RWPE1 (cell line): ENCODE results near the gene H1-8.

ENCODE experiments used
- CTCF ChIA-PET: fragments of 350-600 bp; sonication (Branson Sonifier 250); formaldehyde crosslinking; extraction: SDS; loops from one replicate; lab custom pipeline; 2021; lab: Yijun Ruan, JAX
- POLR2A ChIA-PET: fragments of 400-600 bp; formaldehyde crosslinking; extraction: SDS; loops from one replicate; lab custom pipeline; 2020; ENCODE audit warnings: antibody characterized with exemption; ENCODE audit not compliant: low non-redundant PET; lab: Yijun Ruan, JAX
- DNase-seq: peaks from one replicate; pipeline ENCODE4 v3.0.0; 2012; ENCODE audit warnings: low spot score
- H3K27ac ChIP-seq: fragments of 450-650 bp; 2 replicates; pipeline ENCODE4 v1.5.1; 2017
- CTCF ChIP-seq: fragments of 450-650 bp; conservative IDR thresholded peaks from 2 replicates; pipeline ENCODE4 v1.5.1; 2017; ENCODE audit warnings: low read depth, mild to moderate bottlenecking

Gene H1-8

GRCh38 chr3:129501630-129502029 is 41.3 kb upstream of the H1-8 start:
- ChIA-PET CTCF (interaction anchor here (0.6 kb wide), 1 partner anchor 492 kb away, joined by 3 read pairs; no protein-coding TSS in a partner anchor), POLR2A (no interaction called here)
- H3K27ac ChIP-seq, result no peak overlapping the region
- DNase-seq, result no peak
- no peak for TF ChIP-seq CTCF

DNA sequence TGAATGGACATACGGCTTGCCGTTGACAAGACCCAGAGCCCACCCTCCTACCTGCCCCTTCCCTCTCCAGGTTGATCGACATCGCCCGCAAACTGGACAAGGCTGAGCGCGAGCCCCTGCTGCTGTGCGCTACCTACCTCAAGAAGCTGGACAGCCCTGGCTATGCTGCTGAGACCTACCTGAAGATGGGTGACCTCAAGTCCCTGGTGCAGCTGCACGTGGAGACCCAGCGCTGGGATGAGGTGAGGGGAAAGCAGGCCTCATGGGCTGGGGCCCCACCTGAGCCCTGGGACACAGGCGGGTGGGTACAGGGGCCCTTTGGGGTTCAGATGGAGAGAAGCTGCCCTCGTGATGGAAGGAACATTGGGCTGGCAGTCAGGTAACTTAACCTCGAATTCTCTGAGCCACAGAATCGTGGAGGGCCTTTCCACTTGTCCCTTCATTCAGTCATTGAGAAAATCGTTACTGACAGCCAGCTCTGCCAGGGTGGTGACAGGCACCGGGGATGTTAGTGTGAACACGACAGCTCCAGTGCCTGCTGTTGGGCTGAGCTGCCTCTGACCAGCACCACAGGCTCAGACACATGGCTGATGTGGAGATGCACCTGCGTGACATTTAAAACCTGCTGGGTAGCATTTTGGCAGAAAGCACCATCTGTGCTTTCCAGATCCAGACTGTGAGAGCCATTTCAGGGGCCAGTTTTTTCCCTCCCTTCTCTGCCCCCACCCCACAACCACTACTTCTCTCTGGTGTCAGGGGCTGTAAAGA is 40.1 kb upstream of the H1-8 start:
- no peak for TF ChIP-seq CTCF
- no peak overlapping the region for H3K27ac ChIP-seq
- DNase-seq, result no peak
- CTCF ChIA-PET, result interaction anchor here (0.6 kb wide), 1 partner anchor 491 kb away, joined by 3 read pairs; no protein-coding TSS in a partner anchor
- POLR2A ChIA-PET, result interaction anchor here (0.6 kb wide), 1 partner anchor 21 kb away, joined by 4 read pairs; no protein-coding TSS in a partner anchor

- no peak overlapping the region for H3K27ac ChIP-seq
- no peak for TF ChIP-seq CTCF
- ChIA-PET POLR2A (no interaction called here), CTCF (no interaction called here)
- no peak for DNase-seq
Measured at GRCh38 chr3:129503471-129504291, 39.3 kb upstream of the H1-8 start.

DNA sequence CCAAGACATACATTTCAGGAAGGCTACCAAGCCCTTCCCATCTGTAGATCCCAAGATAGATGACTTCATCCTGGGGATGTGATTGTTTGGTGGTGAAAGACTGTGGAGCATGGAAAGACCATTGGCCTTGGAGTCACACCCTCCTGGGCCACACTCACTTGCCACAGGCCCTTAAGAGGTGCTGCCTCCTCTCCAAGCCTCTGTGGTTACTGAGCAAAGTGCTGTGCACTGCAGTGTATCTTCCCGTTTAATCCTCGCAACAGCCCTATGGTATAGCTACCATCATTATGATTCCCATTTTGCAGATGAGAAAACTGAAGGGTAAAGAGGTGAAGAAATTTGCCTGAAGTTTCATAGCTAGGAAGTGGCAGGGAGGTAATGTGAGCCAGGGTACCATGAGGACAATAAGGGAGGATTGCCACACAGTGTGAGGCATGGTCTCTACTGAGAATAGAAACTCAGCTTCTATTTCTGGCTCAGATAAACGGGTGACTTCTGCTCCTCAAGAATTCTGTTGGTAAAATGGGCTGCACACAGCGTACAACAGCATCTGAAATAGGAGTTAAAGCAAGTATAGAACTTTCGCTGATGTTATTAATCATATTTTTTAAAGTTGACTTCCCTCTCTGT is 38.4 kb upstream of the H1-8 start:
- TF ChIP-seq CTCF, result no peak
- H3K27ac ChIP-seq, result no peak overlapping the region
- CTCF ChIA-PET, result no interaction called here
- POLR2A ChIA-PET, result no interaction called here
- DNase-seq, result no peak

DNA sequence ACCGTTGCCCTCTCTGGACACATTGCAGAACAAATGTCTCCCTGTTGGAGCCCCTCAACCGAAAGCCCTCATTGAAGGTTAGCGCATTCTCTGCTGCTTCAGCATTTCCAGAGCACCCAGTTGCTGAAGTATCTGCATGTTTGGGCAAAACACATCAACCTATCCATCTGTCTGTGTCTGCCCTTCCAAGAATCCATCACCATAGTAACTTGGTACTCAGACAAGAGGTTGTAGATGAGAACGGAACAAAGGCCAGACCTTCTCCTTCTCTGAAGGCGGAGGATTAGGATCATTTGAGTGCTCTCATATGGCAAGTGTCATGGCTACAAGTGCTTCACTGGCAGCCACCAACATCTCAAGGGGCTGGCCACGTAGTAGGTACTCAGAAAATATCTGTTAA is 37.6 kb upstream of the H1-8 start:
- CTCF ChIA-PET, result no interaction called here
- no peak for DNase-seq
- no peak for TF ChIP-seq CTCF
- H3K27ac ChIP-seq, result no peak overlapping the region
- POLR2A ChIA-PET, result no interaction called here

DNA sequence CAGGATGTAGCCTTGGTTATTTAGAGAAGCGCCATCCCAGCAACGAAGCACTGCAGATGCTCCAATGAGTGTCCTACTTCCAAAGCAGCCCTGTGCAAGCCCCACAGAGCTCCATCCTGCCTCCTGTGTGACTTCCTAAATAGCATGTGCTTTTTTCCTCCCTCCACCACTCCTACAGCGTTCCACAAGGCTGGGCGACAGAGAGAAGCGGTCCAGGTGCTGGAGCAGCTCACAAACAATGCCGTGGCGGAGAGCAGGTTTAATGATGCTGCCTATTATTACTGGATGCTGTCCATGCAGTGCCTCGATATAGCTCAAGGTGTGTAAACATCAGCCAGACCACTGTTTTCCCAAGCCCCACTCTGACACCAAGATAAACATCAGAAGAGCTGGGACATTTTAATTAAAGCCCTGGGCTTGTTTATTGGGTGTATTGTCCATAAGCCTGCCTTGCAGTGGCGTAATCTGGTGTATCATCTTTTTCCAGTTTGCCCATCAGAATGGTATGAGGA is 36.7 kb upstream of the H1-8 start:
- POLR2A ChIA-PET, result no interaction called here
- CTCF ChIA-PET, result no interaction called here
- no peak for DNase-seq
- TF ChIP-seq CTCF, result no peak
- H3K27ac ChIP-seq, result no peak overlapping the region
